Stimulated activated CD4-positive, alpha-beta T cell treated with anti-CD3 and anti-CD28 coated beads, TNF-alpha, amount 100 ng/mL, for 1 hour (primary cell): ENCODE results near the gene ASTN1.
"Not testable (repeated sequence)": the region's sequence is repeated elsewhere in the genome, so short reads cannot be mapped to it uniquely, and the experiment has no call there.

Source experiments
- DNase-seq, 3 donors: peaks; one replicate each; pipeline ENCODE4 v3.0.0-alpha.2; 2020; ENCODE audit warnings: low read depth in 3 of 3, low spot score in 1 of 3

The ASTN1 gene

DNA sequence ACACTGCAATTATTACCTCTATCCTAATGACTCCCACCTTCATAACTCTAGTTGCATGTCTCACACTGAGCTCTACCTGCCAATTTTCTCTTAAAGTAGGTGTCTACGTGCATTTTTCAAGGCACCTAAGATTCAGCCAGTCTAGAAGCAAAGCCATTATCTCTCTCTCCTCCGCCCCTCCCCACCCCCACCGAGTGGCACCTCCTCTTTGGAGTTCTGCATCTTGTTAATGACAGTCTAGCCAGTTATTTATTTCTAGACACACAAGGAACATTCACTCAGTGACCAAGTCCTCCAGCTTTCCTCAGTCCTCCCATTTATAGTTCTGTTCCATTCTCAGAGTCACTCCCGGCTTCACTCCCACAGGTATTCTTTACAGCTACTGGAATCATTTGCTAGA is 47.6 kb downstream of the ASTN1 start:
- no peak for DNase-seq

DNA sequence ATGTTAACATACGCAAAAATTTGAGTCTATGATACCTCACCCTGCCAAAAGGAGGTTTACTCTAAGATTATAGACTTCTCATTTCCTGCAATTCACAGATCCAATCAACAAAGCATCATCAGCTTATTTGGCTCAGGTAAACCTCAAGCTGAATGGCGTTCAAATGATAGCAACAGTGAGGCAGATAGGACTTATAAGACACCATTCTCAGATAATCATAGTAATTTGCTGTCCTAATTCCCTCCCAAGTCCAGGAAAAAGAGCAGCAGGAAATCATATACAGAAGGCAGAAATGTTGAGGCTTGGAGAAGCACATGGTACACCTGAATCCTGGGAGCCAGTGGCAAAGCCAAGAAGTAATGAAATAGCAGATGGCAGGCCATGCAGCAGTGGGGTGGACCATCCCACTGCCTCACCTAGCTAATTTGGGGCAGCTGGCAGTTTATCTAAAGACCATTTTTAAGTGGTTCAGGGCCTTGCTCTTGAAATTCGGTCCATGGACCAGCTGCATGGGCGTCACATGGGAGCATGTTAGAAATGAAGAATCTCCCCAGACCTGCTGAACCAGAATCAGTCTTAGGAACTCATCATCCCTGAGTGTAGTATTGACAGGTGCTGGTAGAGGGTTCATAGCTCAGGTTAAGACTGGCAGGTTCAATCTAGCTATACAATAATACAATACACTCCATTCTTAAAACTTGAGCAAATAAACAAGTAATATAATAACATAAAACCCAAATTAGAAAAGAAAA is 57.7 kb downstream of the ASTN1 start:
- DNase-seq: no peak

GRCh38 chr1:177106196-177106595 is 58.3 kb downstream of the ASTN1 start:
- no peak for DNase-seq

DNA sequence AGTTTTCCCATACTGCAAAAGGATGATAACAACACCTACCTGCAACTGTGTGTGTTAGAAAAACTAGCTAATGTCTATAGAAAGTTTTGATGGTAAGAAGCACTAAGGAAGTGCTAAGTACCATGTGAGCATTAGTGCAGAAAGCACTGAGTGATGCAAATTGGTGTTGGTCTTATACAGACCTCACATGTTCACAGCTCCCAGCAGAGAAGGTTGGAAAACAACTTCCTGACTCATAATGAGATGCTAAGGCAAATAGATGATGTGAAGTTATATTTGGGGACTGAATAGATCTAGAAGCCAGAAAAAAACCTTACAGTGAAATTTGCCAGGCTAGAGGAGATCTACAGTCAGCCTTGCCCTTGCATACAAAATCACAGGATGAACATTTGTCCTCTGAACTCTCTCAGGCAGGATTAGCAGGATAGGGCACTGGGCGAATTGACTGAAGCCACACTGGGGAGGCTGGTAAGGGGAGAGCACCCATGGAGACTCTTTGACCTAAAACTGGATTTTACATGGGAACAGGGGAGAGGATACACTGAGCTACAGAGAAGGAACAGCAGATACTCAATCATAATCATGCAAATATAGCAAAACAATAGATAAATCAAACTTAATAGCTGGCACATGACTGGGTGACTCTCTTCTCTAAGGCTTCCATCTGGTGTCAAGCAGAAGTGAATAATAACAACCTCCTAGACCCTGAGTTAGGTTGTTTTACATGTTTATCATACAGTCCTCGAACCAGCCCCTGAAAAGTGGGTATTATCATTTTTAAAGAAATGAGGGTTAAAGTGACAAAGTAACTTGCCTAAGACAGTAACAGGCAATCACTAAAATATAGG is 61.3 kb downstream of the ASTN1 start:
- DNase-seq: no peak

DNA sequence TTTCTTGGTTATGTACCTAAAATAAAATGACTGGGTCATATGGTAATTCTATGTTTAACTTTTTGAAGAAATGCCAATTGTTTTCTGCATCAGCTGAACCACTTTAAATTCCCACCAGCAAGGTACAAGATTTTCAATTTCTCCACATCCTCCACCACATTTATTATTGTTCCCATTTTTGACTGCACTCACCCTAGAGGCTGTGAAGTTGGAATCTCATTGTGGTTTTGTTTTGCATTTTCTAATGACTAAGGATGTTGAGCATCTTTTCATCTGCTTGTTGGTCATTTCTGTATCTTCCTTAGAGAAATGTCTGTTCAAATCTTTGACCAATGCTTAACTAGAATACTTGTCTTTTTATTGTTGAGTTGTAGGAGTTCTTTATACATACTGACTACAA is 72.5 kb downstream of the ASTN1 start:
- no peak for DNase-seq

GRCh38 chr1:177091040-177091439 is 73.5 kb downstream of the ASTN1 start:
- no peak for DNase-seq

DNA sequence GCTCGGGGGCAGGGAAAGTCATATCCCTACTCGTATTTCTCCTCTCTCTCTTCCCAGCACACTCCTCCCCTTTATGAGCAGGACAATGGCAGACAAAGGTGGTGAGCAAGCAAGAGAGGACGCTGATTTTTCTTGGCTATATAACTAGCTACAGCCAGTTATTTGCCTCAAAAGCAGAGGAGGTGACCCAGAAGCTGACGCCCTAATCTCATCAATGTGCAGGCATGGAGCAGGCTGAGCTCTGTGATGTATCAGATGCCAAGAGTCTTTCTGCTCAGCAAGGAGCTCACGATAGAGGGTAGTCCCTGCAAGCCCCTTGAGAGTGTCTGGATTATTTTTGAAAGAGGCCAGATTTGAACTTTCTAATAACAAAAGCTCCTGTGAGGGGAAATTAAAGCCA is 75.5 kb downstream of the ASTN1 start:
- no peak for DNase-seq

DNA sequence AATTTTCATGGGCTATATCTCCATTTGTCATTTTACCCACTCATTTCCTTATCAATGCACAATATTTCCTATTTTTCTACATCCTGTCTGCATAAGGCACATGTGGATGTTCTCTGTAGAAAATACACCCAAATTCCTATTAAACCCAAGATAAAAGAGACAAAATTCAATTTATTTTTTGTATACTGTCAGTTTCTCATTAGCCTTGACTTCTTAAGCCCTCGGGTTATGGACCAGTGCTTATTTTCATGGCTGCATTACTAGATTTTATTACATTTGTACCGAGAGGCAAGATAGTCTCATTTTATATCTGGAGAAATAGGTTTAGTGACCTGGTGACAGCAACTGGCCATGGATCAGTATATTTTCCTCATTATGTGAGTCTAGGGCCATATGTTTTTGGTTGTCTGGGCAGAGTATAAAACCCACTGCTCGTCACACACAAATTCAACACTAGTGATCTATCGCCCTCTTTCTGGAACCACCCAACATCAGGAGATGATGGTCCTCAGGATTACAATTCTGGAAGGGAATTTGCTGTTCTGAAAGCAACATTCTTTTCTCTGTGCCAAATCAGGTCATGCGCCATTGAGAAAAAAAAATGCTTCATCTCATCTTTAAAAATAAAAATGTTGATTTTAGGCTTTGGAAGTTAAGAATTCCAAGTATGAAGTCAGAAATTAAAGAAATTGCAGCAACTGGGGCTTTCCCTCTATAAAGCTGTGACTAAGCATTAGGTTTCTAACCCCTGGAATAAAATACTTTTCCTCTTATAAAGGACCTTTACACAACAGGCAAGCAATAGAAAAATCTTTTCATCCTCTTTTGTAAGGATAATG is 81.4 kb downstream of the ASTN1 start:
- DNase-seq: no peak

DNA sequence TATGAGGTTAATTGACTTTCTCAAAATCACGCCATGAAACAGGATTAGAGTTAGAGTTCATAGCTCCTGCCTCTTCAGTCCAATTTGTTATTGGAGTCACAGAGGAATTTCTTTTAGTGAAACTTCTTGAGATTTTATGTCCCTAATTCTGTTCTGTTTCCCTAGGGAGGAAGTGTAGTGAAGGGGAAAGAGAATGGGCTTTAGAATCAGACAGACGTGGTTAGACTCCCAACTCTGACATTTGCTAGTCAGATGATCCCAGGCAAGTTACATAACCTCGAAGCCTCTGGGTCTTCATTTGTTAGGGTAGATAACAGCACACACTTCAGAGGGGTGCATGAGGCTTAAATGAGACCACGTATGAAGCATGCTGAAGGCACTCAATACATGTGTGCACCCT is 83.9 kb downstream of the ASTN1 start:
- no peak for DNase-seq

DNA sequence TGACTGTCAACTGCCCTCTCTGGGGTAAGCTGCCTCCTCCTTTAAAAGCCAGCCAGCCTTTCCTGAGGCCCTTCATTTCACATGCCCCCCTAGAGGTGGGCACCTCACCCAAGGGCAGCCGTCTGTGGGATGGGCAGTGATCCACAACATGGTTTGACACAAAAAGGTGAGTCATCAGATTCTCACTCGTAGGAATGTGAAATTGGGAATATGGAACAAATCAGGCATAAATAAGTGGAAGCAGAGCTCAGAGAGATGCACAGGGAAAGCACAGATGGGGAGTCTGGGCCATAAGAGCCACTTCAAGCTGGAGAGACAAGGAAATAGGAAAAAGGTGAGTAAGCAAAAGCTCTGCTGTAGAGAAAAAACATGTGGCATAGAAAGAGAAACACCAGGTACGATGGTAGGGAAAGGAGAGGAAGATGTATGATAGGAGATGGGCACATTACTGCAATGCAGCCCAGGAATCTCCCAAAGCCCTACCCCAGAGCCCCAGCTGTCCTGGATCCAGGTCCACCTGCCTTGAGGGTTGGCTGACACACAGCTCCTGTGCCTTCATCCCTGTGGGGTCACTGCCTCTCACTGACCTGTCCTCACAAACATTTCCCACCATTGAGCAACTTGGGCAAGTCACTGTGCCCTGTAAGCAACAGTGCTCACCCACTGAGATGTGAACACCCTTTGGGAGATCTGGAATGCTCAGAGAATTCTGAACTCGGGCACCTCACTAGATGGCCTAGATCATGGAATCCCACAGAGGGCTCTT is 86.6 kb downstream of the ASTN1 start:
- no peak for DNase-seq

DNA sequence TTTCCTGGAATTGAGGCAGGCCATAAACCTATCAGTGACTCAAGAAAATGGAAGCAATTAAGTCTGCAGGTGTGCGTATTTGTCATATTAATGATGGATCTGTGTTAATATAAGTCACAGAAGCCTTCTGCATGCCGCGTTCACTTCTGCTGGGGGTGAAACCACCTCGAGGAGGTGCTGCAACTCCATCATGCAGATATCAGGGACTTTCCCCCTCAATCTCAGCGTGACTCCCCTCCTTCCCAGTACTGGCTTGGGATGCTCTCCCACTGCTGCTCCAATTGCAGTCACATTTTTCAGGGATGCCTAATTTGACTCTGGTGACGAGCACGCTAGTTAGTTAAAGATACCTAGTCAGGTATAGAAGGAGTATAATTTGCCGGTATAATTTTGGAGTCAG is 87.5 kb downstream of the ASTN1 start:
- no peak for DNase-seq

DNA sequence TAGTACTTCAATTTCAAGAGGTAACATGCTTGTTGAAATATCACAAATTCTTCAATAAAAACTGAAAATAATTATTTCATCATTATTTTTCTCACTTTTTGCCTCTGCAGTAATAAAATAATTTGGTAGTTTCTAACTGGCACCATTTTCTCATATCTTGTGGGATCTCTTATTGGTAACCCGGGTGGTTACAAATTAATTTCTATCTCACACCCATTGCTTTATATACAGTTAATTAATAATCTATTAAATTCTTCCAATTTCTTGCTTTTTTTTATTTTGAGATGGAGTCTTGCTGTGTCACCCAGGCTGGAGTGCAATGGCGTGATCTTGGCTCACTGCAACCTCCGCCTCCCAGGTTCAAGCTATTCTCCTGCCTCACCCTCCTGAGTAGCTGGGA is 89.7 kb downstream of the ASTN1 start:
- DNase-seq: not testable (repeated sequence)

- DNase-seq: no peak
Observed at GRCh38 chr1:177069490-177069889, 95.0 kb downstream of the ASTN1 start.

- no peak for DNase-seq
Observed at GRCh38 chr1:177067752-177068410, 96.6 kb downstream of the ASTN1 start.

DNA sequence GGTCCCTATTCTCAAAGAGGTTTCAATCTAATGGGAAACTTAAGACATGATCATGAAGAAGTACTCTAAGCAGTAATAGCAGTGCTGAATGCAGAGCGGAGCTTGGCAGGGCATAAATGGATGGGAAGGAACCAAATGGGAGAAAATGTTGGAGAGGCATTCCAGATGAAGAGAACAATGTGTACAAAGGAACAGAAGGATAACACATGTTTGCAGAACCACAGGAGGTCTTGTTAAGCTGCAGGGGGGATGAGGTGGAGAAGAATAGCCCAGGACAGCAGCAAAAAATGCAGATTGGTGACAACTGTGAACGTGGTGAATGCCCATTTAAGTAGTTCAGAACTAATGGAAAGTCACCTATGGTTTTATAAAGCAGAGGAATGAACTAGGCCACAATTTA is 99.1 kb downstream of the ASTN1 start:
- no peak for DNase-seq

DNA sequence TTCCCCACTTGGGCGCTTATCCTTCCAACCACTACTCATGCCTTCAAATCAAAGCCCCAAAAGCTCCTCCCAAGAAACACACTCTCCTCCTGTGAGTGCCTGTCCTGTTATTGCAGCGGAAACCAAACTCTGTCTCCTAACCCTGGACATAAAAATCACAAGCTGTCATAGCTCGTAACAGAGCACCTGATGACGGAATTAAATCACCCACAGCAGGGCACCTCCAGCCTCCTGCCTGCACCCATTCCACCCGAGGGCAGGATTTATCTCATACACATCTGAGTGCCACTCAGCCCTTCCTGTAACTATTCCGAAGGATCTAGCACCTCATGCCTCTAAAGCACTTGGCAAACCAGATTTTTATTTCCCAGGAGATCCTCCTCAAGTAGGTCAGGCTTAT is 100.9 kb downstream of the ASTN1 start:
- no peak for DNase-seq

GRCh38 chr1:177054542-177054941 is 110.0 kb downstream of the ASTN1 start:
- DNase-seq: no peak

GRCh38 chr1:177053648-177054047 is 110.9 kb downstream of the ASTN1 start:
- no peak for DNase-seq

GRCh38 chr1:177048314-177049069 is 116.0 kb downstream of the ASTN1 start:
- no peak for DNase-seq

- DNase-seq: no peak
Observed at GRCh38 chr1:177045151-177045550, 119.4 kb downstream of the ASTN1 start.
